ENCODE results near the gene EMC7. TPM values are rescaled to one million over a fixed set of nuclear protein-coding genes. Genes with fewer than 3 reads are reported as not detected.
"Not testable (repeated sequence)": the region's sequence is repeated elsewhere in the genome, so short reads cannot be mapped to it uniquely, and the experiment has no call there.

Gene EMC7
- total RNA-seq, 1 experiment from 2014 or later: 32.1 TPM

DNA sequence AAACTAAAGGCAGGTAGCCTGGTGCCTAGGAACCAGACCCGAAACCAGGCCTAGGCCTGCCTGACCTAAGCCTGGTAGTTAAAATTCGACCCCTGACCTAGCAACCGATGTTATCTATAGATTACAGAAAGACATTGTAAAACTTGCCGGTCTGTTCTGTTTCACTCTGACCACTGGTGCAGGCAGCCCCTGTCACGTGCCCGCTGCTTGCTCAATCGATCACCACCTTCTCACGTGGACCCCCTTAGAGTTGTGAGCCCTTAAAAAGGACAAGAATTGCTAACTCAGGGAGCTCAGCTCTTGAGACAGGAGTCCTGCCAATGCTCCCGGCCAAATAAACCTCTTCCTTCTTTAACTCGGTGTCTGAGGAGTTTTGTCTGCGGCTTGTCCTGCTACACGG, 20.1 kb upstream of the EMC7 start:
- H3K27me3 Mint-ChIP-seq (ENCODE audit: low read depth); H3K36me3 Mint-ChIP-seq; ATAC-seq; H3K27ac Mint-ChIP-seq; H3K9me3 Mint-ChIP-seq; DNase-seq (ENCODE audit: low spot score); H3K4me1 Mint-ChIP-seq; H3K4me3 Mint-ChIP-seq: not testable (repeated sequence)
- CTCF ChIA-PET: interaction anchor here (0.7 kb wide), 1 partner anchor 903 kb away, joined by 3 read pairs; no protein-coding TSS in a partner anchor
- POLR2A ChIA-PET: interaction anchor here (0.7 kb wide), 1 partner anchor 244 kb away, joined by 3 read pairs; no protein-coding TSS in a partner anchor

DNA sequence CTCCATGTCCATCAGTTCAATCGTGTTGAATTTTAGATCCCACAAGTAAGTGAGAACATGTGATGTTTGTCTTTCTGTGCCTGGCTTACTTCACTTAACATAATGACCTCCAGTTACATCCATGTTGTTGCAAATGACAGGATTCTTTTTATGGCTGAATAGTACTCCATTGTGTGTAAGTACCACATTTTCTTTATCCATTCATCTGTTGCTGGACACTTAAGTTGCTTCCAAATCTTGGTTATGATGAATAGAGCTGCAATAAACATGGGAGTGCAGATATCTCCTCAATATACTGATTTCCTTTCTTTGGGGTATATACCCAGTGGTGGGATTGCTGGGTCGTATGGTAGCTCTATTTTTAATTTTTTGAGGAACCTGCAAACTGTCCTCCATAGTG, 18.8 kb upstream of the EMC7 start:
- H3K9me3 Mint-ChIP-seq; H3K36me3 Mint-ChIP-seq; DNase-seq (ENCODE audit: low spot score); H3K4me1 Mint-ChIP-seq; POLR2A ChIA-PET; H3K4me3 Mint-ChIP-seq; H3K27me3 Mint-ChIP-seq (ENCODE audit: low read depth); ATAC-seq; H3K27ac Mint-ChIP-seq: not testable (repeated sequence)
- CTCF ChIA-PET: interaction anchor here (1.2 kb wide), 1 partner anchor 89 kb away, joined by 4 read pairs; the partner anchor contains the start of gene KATNBL1

GRCh38 chr15:34119291-34119690, 17.6 kb upstream of the EMC7 start:
- POLR2A ChIA-PET: no interaction called here
- no peak overlapping the region for H3K4me3 Mint-ChIP-seq
- TF ChIP-seq ZNF138 (CRISPR knock-in tag; conservative IDR thresholded peaks at IDR 0.05) (no peak), GTF2I (CRISPR knock-in tag; conservative IDR thresholded peaks at IDR 0.05) (no peak), PRRX2 (CRISPR knock-in tag; IDR thresholded peaks at IDR 0.05) (no peak), JAZF1 (CRISPR knock-in tag; IDR thresholded peaks at IDR 0.05) (no peak), SMAD4 (CRISPR knock-in tag; IDR thresholded peaks at IDR 0.05) (no peak), TEAD1 (CRISPR knock-in tag; IDR thresholded peaks at IDR 0.05) (no peak), ZNF396 (CRISPR knock-in tag; IDR thresholded peaks at IDR 0.05; ENCODE audit: borderline replicate concordance) (no peak), MLX (CRISPR knock-in tag; IDR thresholded peaks at IDR 0.05) (no peak), ZNF317 (CRISPR knock-in tag; IDR thresholded peaks at IDR 0.05; ENCODE audit: borderline replicate concordance, low read depth) (no peak), FOXP1 (CRISPR knock-in tag; IDR thresholded peaks at IDR 0.05; ENCODE audit: borderline replicate concordance) (no peak), ESRRA (CRISPR knock-in tag; IDR thresholded peaks at IDR 0.05; ENCODE audit: borderline replicate concordance) (no peak), MXD4 (CRISPR knock-in tag; IDR thresholded peaks at IDR 0.05; ENCODE audit: borderline replicate concordance) (no peak), GABPB1 (CRISPR knock-in tag; IDR thresholded peaks at IDR 0.05) (no peak)
- TF ChIP-seq, protein P1, sequence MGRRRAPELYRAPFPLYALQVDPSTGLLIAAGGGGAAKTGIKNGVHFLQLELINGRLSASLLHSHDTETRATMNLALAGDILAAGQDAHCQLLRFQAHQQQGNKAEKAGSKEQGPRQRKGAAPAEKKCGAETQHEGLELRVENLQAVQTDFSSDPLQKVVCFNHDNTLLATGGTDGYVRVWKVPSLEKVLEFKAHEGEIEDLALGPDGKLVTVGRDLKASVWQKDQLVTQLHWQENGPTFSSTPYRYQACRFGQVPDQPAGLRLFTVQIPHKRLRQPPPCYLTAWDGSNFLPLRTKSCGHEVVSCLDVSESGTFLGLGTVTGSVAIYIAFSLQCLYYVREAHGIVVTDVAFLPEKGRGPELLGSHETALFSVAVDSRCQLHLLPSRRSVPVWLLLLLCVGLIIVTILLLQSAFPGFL (CRISPR knock-in tag; IDR thresholded peaks at IDR 0.05; ENCODE audit: borderline replicate concordance): no peak
- TF ChIP-seq, protein P2, sequence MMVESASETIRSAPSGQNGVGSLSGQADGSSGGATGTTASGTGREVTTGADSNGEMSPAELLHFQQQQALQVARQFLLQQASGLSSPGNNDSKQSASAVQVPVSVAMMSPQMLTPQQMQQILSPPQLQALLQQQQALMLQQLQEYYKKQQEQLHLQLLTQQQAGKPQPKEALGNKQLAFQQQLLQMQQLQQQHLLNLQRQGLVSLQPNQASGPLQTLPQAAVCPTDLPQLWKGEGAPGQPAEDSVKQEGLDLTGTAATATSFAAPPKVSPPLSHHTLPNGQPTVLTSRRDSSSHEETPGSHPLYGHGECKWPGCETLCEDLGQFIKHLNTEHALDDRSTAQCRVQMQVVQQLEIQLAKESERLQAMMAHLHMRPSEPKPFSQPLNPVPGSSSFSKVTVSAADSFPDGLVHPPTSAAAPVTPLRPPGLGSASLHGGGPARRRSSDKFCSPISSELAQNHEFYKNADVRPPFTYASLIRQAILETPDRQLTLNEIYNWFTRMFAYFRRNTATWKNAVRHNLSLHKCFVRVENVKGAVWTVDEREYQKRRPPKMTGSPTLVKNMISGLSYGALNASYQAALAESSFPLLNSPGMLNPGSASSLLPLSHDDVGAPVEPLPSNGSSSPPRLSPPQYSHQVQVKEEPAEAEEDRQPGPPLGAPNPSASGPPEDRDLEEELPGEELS (CRISPR knock-in tag; IDR thresholded peaks at IDR 0.05): no peak
- TF ChIP-seq, protein P3, sequence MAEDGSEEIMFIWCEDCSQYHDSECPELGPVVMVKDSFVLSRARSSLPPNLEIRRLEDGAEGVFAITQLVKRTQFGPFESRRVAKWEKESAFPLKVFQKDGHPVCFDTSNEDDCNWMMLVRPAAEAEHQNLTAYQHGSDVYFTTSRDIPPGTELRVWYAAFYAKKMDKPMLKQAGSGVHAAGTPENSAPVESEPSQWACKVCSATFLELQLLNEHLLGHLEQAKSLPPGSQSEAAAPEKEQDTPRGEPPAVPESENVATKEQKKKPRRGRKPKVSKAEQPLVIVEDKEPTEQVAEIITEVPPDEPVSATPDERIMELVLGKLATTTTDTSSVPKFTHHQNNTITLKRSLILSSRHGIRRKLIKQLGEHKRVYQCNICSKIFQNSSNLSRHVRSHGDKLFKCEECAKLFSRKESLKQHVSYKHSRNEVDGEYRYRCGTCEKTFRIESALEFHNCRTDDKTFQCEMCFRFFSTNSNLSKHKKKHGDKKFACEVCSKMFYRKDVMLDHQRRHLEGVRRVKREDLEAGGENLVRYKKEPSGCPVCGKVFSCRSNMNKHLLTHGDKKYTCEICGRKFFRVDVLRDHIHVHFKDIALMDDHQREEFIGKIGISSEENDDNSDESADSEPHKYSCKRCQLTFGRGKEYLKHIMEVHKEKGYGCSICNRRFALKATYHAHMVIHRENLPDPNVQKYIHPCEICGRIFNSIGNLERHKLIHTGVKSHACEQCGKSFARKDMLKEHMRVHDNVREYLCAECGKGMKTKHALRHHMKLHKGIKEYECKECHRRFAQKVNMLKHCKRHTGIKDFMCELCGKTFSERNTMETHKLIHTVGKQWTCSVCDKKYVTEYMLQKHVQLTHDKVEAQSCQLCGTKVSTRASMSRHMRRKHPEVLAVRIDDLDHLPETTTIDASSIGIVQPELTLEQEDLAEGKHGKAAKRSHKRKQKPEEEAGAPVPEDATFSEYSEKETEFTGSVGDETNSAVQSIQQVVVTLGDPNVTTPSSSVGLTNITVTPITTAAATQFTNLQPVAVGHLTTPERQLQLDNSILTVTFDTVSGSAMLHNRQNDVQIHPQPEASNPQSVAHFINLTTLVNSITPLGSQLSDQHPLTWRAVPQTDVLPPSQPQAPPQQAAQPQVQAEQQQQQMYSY (CRISPR knock-in tag; IDR thresholded peaks at IDR 0.05): no peak
- TF ChIP-seq, protein P4, sequence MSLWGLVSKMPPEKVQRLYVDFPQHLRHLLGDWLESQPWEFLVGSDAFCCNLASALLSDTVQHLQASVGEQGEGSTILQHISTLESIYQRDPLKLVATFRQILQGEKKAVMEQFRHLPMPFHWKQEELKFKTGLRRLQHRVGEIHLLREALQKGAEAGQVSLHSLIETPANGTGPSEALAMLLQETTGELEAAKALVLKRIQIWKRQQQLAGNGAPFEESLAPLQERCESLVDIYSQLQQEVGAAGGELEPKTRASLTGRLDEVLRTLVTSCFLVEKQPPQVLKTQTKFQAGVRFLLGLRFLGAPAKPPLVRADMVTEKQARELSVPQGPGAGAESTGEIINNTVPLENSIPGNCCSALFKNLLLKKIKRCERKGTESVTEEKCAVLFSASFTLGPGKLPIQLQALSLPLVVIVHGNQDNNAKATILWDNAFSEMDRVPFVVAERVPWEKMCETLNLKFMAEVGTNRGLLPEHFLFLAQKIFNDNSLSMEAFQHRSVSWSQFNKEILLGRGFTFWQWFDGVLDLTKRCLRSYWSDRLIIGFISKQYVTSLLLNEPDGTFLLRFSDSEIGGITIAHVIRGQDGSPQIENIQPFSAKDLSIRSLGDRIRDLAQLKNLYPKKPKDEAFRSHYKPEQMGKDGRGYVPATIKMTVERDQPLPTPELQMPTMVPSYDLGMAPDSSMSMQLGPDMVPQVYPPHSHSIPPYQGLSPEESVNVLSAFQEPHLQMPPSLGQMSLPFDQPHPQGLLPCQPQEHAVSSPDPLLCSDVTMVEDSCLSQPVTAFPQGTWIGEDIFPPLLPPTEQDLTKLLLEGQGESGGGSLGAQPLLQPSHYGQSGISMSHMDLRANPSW (CRISPR knock-in tag; conservative IDR thresholded peaks at IDR 0.05; ENCODE audit: low read depth): no peak
- no peaks in the 10 kb centered on the region for H3K9me3 Mint-ChIP-seq
- H3K27me3 Mint-ChIP-seq (ENCODE audit: low read depth): no peaks in the 10 kb centered on the region
- no peak overlapping the region for H3K27ac Mint-ChIP-seq
- no peak for ATAC-seq
- H3K36me3 Mint-ChIP-seq: no peaks in the 10 kb centered on the region
- no peaks in the 10 kb centered on the region for H3K4me1 Mint-ChIP-seq
- CTCF ChIA-PET: interaction anchor here (1.0 to 1.4 kb wide), 3 partner anchors 9 to 90 kb away, joined by 3 to 9 read pairs (median 4); partner anchors contain the start of gene KATNBL1
- DNase-seq (ENCODE audit: low spot score): no peak

Measured in WTC11 (cell line).